ENCODE data around the gene CUX1. TPM values are rescaled to one million over a fixed set of nuclear protein-coding genes. Genes with fewer than 3 reads are reported as not detected.

The CUX1 gene
- total RNA-seq, 2 donors from 2014 or later: 12.0 to 13.8 TPM

- H3K27ac Mint-ChIP-seq: peak overlapping the region; percentile 9
These were observed 373.4 kb downstream of the CUX1 start for GRCh38 chr7:102190776-102191350.

GRCh38 chr7:102191556-102192379 lies 374.3 kb downstream of the CUX1 start:
- Mint-ChIP-seq H3K4me1 (no peaks in the 10 kb centered on the region), H3K9me3 (no peaks in the 10 kb centered on the region), H3K4me3 (no peak overlapping the region), H3K36me3 (ENCODE audit: low read depth) (peaks cover 35% of the 10 kb centered on the region), H3K27ac (peak overlapping the region; percentile 67), H3K27me3 (no peaks in the 10 kb centered on the region)
- no peak for ATAC-seq (replicated peaks)

More at GRCh38 chr7:102190776-102191350, 373.4 kb downstream of the CUX1 start:
- Mint-ChIP-seq H3K4me3 (no peak overlapping the region), H3K9me3 (no peaks in the 10 kb centered on the region), H3K4me1 (no peaks in the 10 kb centered on the region), H3K36me3 (ENCODE audit: low read depth) (peaks cover 26% of the 10 kb centered on the region), H3K27me3 (no peaks in the 10 kb centered on the region)
- ATAC-seq (replicated peaks): no peak

GRCh38 chr7:102192790-102193189 lies 375.4 kb downstream of the CUX1 start:
- no peaks in the 10 kb centered on the region for H3K9me3 Mint-ChIP-seq
- H3K27me3 Mint-ChIP-seq: no peaks in the 10 kb centered on the region
- H3K36me3 Mint-ChIP-seq (ENCODE audit: low read depth): peaks cover 44% of the 10 kb centered on the region
- no peak overlapping the region for H3K4me3 Mint-ChIP-seq
- no peak for ATAC-seq (replicated peaks)
- H3K4me1 Mint-ChIP-seq: no peaks in the 10 kb centered on the region
- no peak overlapping the region for H3K27ac Mint-ChIP-seq

- Mint-ChIP-seq H3K9me3 (no peaks in the 10 kb centered on the region), H3K27me3 (no peaks in the 10 kb centered on the region), H3K4me3 (no peak overlapping the region), H3K36me3 (ENCODE audit: low read depth) (peaks cover 50% of the 10 kb centered on the region), H3K27ac (no peak overlapping the region), H3K4me1 (no peaks in the 10 kb centered on the region)
- ATAC-seq (replicated peaks): no peak
These were observed 376.4 kb downstream of the CUX1 start for GRCh38 chr7:102193806-102194205.

- no peak overlapping the region for H3K27ac Mint-ChIP-seq
- no peaks in the 10 kb centered on the region for H3K4me1 Mint-ChIP-seq
- H3K4me3 Mint-ChIP-seq: no peak overlapping the region
- no peaks in the 10 kb centered on the region for H3K9me3 Mint-ChIP-seq
- H3K36me3 Mint-ChIP-seq (ENCODE audit: low read depth): peaks cover 57% of the 10 kb centered on the region
- H3K27me3 Mint-ChIP-seq: no peaks in the 10 kb centered on the region
- no peak for ATAC-seq (replicated peaks)
These were observed 377.9 kb downstream of the CUX1 start for GRCh38 chr7:102195361-102195760.

- Mint-ChIP-seq H3K36me3 (ENCODE audit: low read depth) (peaks cover 54% of the 10 kb centered on the region), H3K27me3 (no peaks in the 10 kb centered on the region), H3K27ac (no peak overlapping the region), H3K9me3 (no peaks in the 10 kb centered on the region), H3K4me3 (no peak overlapping the region), H3K4me1 (no peaks in the 10 kb centered on the region)
- no peak for ATAC-seq (replicated peaks)
These were observed 378.6 kb downstream of the CUX1 start for GRCh38 chr7:102196028-102196427.

- no peaks in the 10 kb centered on the region for H3K9me3 Mint-ChIP-seq
- H3K4me3 Mint-ChIP-seq: no peak overlapping the region
- no peak overlapping the region for H3K27ac Mint-ChIP-seq
- no peaks in the 10 kb centered on the region for H3K4me1 Mint-ChIP-seq
- H3K27me3 Mint-ChIP-seq: no peaks in the 10 kb centered on the region
- no peak for ATAC-seq (replicated peaks)
- peaks cover 55% of the 10 kb centered on the region for H3K36me3 Mint-ChIP-seq (ENCODE audit: low read depth)
These were observed 379.7 kb downstream of the CUX1 start for GRCh38 chr7:102197161-102197560.

GRCh38 chr7:102197599-102197998 lies 380.2 kb downstream of the CUX1 start:
- H3K27me3 Mint-ChIP-seq: no peaks in the 10 kb centered on the region
- H3K27ac Mint-ChIP-seq: no peak overlapping the region
- ATAC-seq (replicated peaks): no peak
- peaks cover 55% of the 10 kb centered on the region for H3K36me3 Mint-ChIP-seq (ENCODE audit: low read depth)
- no peaks in the 10 kb centered on the region for H3K4me1 Mint-ChIP-seq
- H3K4me3 Mint-ChIP-seq: no peak overlapping the region
- no peaks in the 10 kb centered on the region for H3K9me3 Mint-ChIP-seq

- ATAC-seq (replicated peaks): no peak
These were observed 381.1 kb downstream of the CUX1 start for GRCh38 chr7:102198417-102198956.

GRCh38 chr7:102201576-102201975 lies 384.1 kb downstream of the CUX1 start:
- Mint-ChIP-seq H3K4me3 (no peak overlapping the region), H3K4me1 (no peaks in the 10 kb centered on the region), H3K27me3 (no peaks in the 10 kb centered on the region), H3K27ac (no peak overlapping the region), H3K36me3 (ENCODE audit: low read depth) (peaks cover 57% of the 10 kb centered on the region), H3K9me3 (no peaks in the 10 kb centered on the region)
- ATAC-seq (replicated peaks): no peak

More at GRCh38 chr7:102198417-102198956, 381.1 kb downstream of the CUX1 start:
- H3K27ac Mint-ChIP-seq: no peak overlapping the region
- H3K4me1 Mint-ChIP-seq: no peaks in the 10 kb centered on the region
- H3K27me3 Mint-ChIP-seq: no peaks in the 10 kb centered on the region
- peaks cover 55% of the 10 kb centered on the region for H3K36me3 Mint-ChIP-seq (ENCODE audit: low read depth)
- H3K4me3 Mint-ChIP-seq: no peak overlapping the region
- no peaks in the 10 kb centered on the region for H3K9me3 Mint-ChIP-seq

- no peak for ATAC-seq (replicated peaks)
- Mint-ChIP-seq H3K4me1 (no peaks in the 10 kb centered on the region), H3K27ac (no peak overlapping the region), H3K27me3 (no peaks in the 10 kb centered on the region), H3K4me3 (no peak overlapping the region), H3K36me3 (ENCODE audit: low read depth) (peaks cover 53% of the 10 kb centered on the region), H3K9me3 (no peaks in the 10 kb centered on the region)
These were observed 385.1 kb downstream of the CUX1 start for GRCh38 chr7:102202556-102202955.

- ATAC-seq (replicated peaks): no peak
- H3K4me1 Mint-ChIP-seq: no peaks in the 10 kb centered on the region
- H3K9me3 Mint-ChIP-seq: no peaks in the 10 kb centered on the region
These were observed 385.8 kb downstream of the CUX1 start for GRCh38 chr7:102203218-102203617.

GRCh38 chr7:102204212-102204611 lies 386.8 kb downstream of the CUX1 start:
- H3K4me3 Mint-ChIP-seq: no peak overlapping the region
- no peaks in the 10 kb centered on the region for H3K4me1 Mint-ChIP-seq
- peaks cover 46% of the 10 kb centered on the region for H3K36me3 Mint-ChIP-seq (ENCODE audit: low read depth)
- no peak overlapping the region for H3K27ac Mint-ChIP-seq
- no peaks in the 10 kb centered on the region for H3K9me3 Mint-ChIP-seq
- no peaks in the 10 kb centered on the region for H3K27me3 Mint-ChIP-seq
- ATAC-seq (replicated peaks): no peak

More at GRCh38 chr7:102203218-102203617, 385.8 kb downstream of the CUX1 start:
- Mint-ChIP-seq H3K27me3 (no peaks in the 10 kb centered on the region), H3K27ac (no peak overlapping the region), H3K4me3 (no peak overlapping the region), H3K36me3 (ENCODE audit: low read depth) (peaks cover 52% of the 10 kb centered on the region)

GRCh38 chr7:102205915-102206314 lies 388.5 kb downstream of the CUX1 start:
- ATAC-seq (replicated peaks): no peak
- Mint-ChIP-seq H3K36me3 (ENCODE audit: low read depth) (peaks cover 32% of the 10 kb centered on the region), H3K27me3 (no peaks in the 10 kb centered on the region), H3K4me1 (no peaks in the 10 kb centered on the region), H3K27ac (no peak overlapping the region), H3K4me3 (no peak overlapping the region), H3K9me3 (no peaks in the 10 kb centered on the region)

- peaks cover 23% of the 10 kb centered on the region for H3K36me3 Mint-ChIP-seq (ENCODE audit: low read depth)
- H3K9me3 Mint-ChIP-seq: no peaks in the 10 kb centered on the region
These were observed 391.4 kb downstream of the CUX1 start for GRCh38 chr7:102208826-102209225.

More at GRCh38 chr7:102208826-102209225, 391.4 kb downstream of the CUX1 start:
- Mint-ChIP-seq H3K4me3 (no peak overlapping the region), H3K4me1 (no peaks in the 10 kb centered on the region), H3K27ac (no peak overlapping the region), H3K27me3 (no peaks in the 10 kb centered on the region)
- no peak for ATAC-seq (replicated peaks)

Measured in activated T-helper 17 cell treated with anti-CD3 and anti-CD28 coated beads, Interleukin-2, amount 50 U/mL, for 72 hours (primary cell).